ENCODE data around the gene GPC3. TPM values are rescaled to one million over a fixed set of nuclear protein-coding genes. Genes with fewer than 3 reads are reported as not detected.

GPC3 gene
- total RNA-seq, 1 experiment from 2014 or later: not detected

GRCh38 chrX:133956570-133957340, 28.6 kb downstream of the GPC3 start:
- H3K9me2 ChIP-seq (replicated peaks; ENCODE audit: insufficient read depth, low read length): no peaks in the 10 kb centered on the region
- no peak overlapping the region for H3K4me3 ChIP-seq (ENCODE audit: low read length)
- H3K79me2 ChIP-seq (ENCODE audit: low read length): no peaks in the 10 kb centered on the region
- H3K36me3 ChIP-seq (ENCODE audit: insufficient read depth, low read length): no peaks in the 10 kb centered on the region
- no peak overlapping the region for H3K4me2 ChIP-seq (ENCODE audit: low read depth, low read length, poor library complexity, severe bottlenecking)
- H3K27ac ChIP-seq (ENCODE audit: low read length): no peak overlapping the region
- H3K9me3 ChIP-seq (ENCODE audit: low read length): peaks cover 4% of the 10 kb centered on the region; the same call in 1 of the 2 replicates
- no peaks in the 10 kb centered on the region for H4K20me1 ChIP-seq (ENCODE audit: insufficient read depth, low read depth, low read length)
- DNase-seq: no peak
- H3K9ac ChIP-seq (ENCODE audit: low read length): no peak overlapping the region
- no peak overlapping the region for H2AFZ ChIP-seq (ENCODE audit: low read length)
- H3K4me1 ChIP-seq (ENCODE audit: low read length): no peaks in the 10 kb centered on the region
- no peaks in the 10 kb centered on the region for H3K27me3 ChIP-seq (ENCODE audit: low read length)

- Histone ChIP-seq H3K27me3 (ENCODE audit: low read length) (no peaks in the 10 kb centered on the region), H3K4me1 (ENCODE audit: low read length) (no peaks in the 10 kb centered on the region), H4K20me1 (ENCODE audit: insufficient read depth, low read depth, low read length) (no peaks in the 10 kb centered on the region), H3K79me2 (ENCODE audit: low read length) (no peaks in the 10 kb centered on the region), H3K4me2 (ENCODE audit: low read depth, low read length, poor library complexity, severe bottlenecking) (no peak overlapping the region), H3K9me3 (ENCODE audit: low read length) (peaks cover 4% of the 10 kb centered on the region; the same call in 1 of the 2 replicates), H3K27ac (ENCODE audit: low read length) (no peak overlapping the region), H3K4me3 (ENCODE audit: low read length) (no peak overlapping the region), H3K9me2 (replicated peaks; ENCODE audit: insufficient read depth, low read length) (no peaks in the 10 kb centered on the region), H3K36me3 (ENCODE audit: insufficient read depth, low read length) (no peaks in the 10 kb centered on the region), H2AFZ (ENCODE audit: low read length) (no peak overlapping the region), H3K9ac (ENCODE audit: low read length) (no peak overlapping the region)
- DNase-seq: no peak
These were observed 31.5 kb downstream of the GPC3 start for GRCh38 chrX:133953785-133954355.

- no peaks in the 10 kb centered on the region for H3K9me2 ChIP-seq (replicated peaks; ENCODE audit: insufficient read depth, low read length)
- H3K27ac ChIP-seq (ENCODE audit: low read length): no peak overlapping the region
- no peak for DNase-seq
- no peaks in the 10 kb centered on the region for H3K4me1 ChIP-seq (ENCODE audit: low read length)
- H3K27me3 ChIP-seq (ENCODE audit: low read length): no peaks in the 10 kb centered on the region
- no peaks in the 10 kb centered on the region for H3K36me3 ChIP-seq (ENCODE audit: insufficient read depth, low read length)
- H3K9ac ChIP-seq (ENCODE audit: low read length): no peak overlapping the region
- H2AFZ ChIP-seq (ENCODE audit: low read length): no peak overlapping the region
- no peak overlapping the region for H3K4me2 ChIP-seq (ENCODE audit: low read depth, low read length, poor library complexity, severe bottlenecking)
- no peaks in the 10 kb centered on the region for H4K20me1 ChIP-seq (ENCODE audit: insufficient read depth, low read depth, low read length)
- no peaks in the 10 kb centered on the region for H3K79me2 ChIP-seq (ENCODE audit: low read length)
- H3K9me3 ChIP-seq (ENCODE audit: low read length): peaks cover 4% of the 10 kb centered on the region; the same call in 1 of the 2 replicates
- no peak overlapping the region for H3K4me3 ChIP-seq (ENCODE audit: low read length)
These were observed 32.3 kb downstream of the GPC3 start for GRCh38 chrX:133953078-133953477.

GRCh38 chrX:133951098-133951497, 34.3 kb downstream of the GPC3 start:
- Histone ChIP-seq H3K27ac (ENCODE audit: low read length) (no peak overlapping the region), H3K27me3 (ENCODE audit: low read length) (no peaks in the 10 kb centered on the region), H3K9me3 (ENCODE audit: low read length) (peaks cover 4% of the 10 kb centered on the region; the same call in 1 of the 2 replicates), H3K9ac (ENCODE audit: low read length) (no peak overlapping the region), H3K79me2 (ENCODE audit: low read length) (no peaks in the 10 kb centered on the region), H4K20me1 (ENCODE audit: insufficient read depth, low read depth, low read length) (no peaks in the 10 kb centered on the region), H3K36me3 (ENCODE audit: insufficient read depth, low read length) (no peaks in the 10 kb centered on the region), H3K4me2 (ENCODE audit: low read depth, low read length, poor library complexity, severe bottlenecking) (no peak overlapping the region), H3K4me3 (ENCODE audit: low read length) (no peak overlapping the region), H3K4me1 (ENCODE audit: low read length) (no peaks in the 10 kb centered on the region), H3K9me2 (replicated peaks; ENCODE audit: insufficient read depth, low read length) (no peaks in the 10 kb centered on the region), H2AFZ (ENCODE audit: low read length) (no peak overlapping the region)
- no peak for DNase-seq

- no peaks in the 10 kb centered on the region for H3K79me2 ChIP-seq (ENCODE audit: low read length)
- no peaks in the 10 kb centered on the region for H3K27me3 ChIP-seq (ENCODE audit: low read length)
- no peak overlapping the region for H3K4me3 ChIP-seq (ENCODE audit: low read length)
- DNase-seq: no peak
- no peak overlapping the region for H3K4me2 ChIP-seq (ENCODE audit: low read depth, low read length, poor library complexity, severe bottlenecking)
- H3K4me1 ChIP-seq (ENCODE audit: low read length): no peaks in the 10 kb centered on the region
- H3K36me3 ChIP-seq (ENCODE audit: insufficient read depth, low read length): no peaks in the 10 kb centered on the region
- H3K27ac ChIP-seq (ENCODE audit: low read length): no peak overlapping the region
- no peak overlapping the region for H2AFZ ChIP-seq (ENCODE audit: low read length)
- H3K9ac ChIP-seq (ENCODE audit: low read length): no peak overlapping the region
- H3K9me3 ChIP-seq (ENCODE audit: low read length): peaks cover 4% of the 10 kb centered on the region; the same call in 1 of the 2 replicates
- no peaks in the 10 kb centered on the region for H4K20me1 ChIP-seq (ENCODE audit: insufficient read depth, low read depth, low read length)
- H3K9me2 ChIP-seq (replicated peaks; ENCODE audit: insufficient read depth, low read length): no peaks in the 10 kb centered on the region
These were observed 35.2 kb downstream of the GPC3 start for GRCh38 chrX:133950214-133950613.

GRCh38 chrX:133948895-133949294, 36.5 kb downstream of the GPC3 start:
- no peak for DNase-seq
- Histone ChIP-seq H3K79me2 (ENCODE audit: low read length) (no peaks in the 10 kb centered on the region), H3K9ac (ENCODE audit: low read length) (no peak overlapping the region), H3K9me2 (replicated peaks; ENCODE audit: insufficient read depth, low read length) (no peaks in the 10 kb centered on the region), H3K4me1 (ENCODE audit: low read length) (no peaks in the 10 kb centered on the region), H3K36me3 (ENCODE audit: insufficient read depth, low read length) (no peaks in the 10 kb centered on the region), H3K9me3 (ENCODE audit: low read length) (peaks cover 3% of the 10 kb centered on the region; the same call in 1 of the 2 replicates), H3K4me2 (ENCODE audit: low read depth, low read length, poor library complexity, severe bottlenecking) (no peak overlapping the region), H2AFZ (ENCODE audit: low read length) (no peak overlapping the region), H3K4me3 (ENCODE audit: low read length) (no peak overlapping the region), H3K27ac (ENCODE audit: low read length) (no peak overlapping the region), H4K20me1 (ENCODE audit: insufficient read depth, low read depth, low read length) (no peaks in the 10 kb centered on the region), H3K27me3 (ENCODE audit: low read length) (no peaks in the 10 kb centered on the region)

- Histone ChIP-seq H3K79me2 (ENCODE audit: low read length) (no peaks in the 10 kb centered on the region), H3K27me3 (ENCODE audit: low read length) (no peaks in the 10 kb centered on the region), H3K4me2 (ENCODE audit: low read depth, low read length, poor library complexity, severe bottlenecking) (no peak overlapping the region), H3K4me3 (ENCODE audit: low read length) (no peak overlapping the region), H3K9me2 (replicated peaks; ENCODE audit: insufficient read depth, low read length) (no peaks in the 10 kb centered on the region), H3K27ac (ENCODE audit: low read length) (no peak overlapping the region), H2AFZ (ENCODE audit: low read length) (no peak overlapping the region), H4K20me1 (ENCODE audit: insufficient read depth, low read depth, low read length) (no peaks in the 10 kb centered on the region), H3K9ac (ENCODE audit: low read length) (no peak overlapping the region), H3K4me1 (ENCODE audit: low read length) (no peaks in the 10 kb centered on the region), H3K36me3 (ENCODE audit: insufficient read depth, low read length) (no peaks in the 10 kb centered on the region), H3K9me3 (ENCODE audit: low read length) (no peaks in the 10 kb centered on the region)
- no peak for DNase-seq
These were observed 37.4 kb downstream of the GPC3 start for GRCh38 chrX:133947996-133948395.

- Histone ChIP-seq H2AFZ (ENCODE audit: low read length) (no peak overlapping the region), H3K4me3 (ENCODE audit: low read length) (no peak overlapping the region), H3K9me3 (ENCODE audit: low read length) (no peaks in the 10 kb centered on the region), H3K36me3 (ENCODE audit: insufficient read depth, low read length) (no peaks in the 10 kb centered on the region), H3K79me2 (ENCODE audit: low read length) (no peaks in the 10 kb centered on the region), H3K27ac (ENCODE audit: low read length) (no peak overlapping the region), H3K4me2 (ENCODE audit: low read depth, low read length, poor library complexity, severe bottlenecking) (no peak overlapping the region), H4K20me1 (ENCODE audit: insufficient read depth, low read depth, low read length) (no peaks in the 10 kb centered on the region), H3K27me3 (ENCODE audit: low read length) (no peaks in the 10 kb centered on the region), H3K4me1 (ENCODE audit: low read length) (no peaks in the 10 kb centered on the region), H3K9ac (ENCODE audit: low read length) (no peak overlapping the region), H3K9me2 (replicated peaks; ENCODE audit: insufficient read depth, low read length) (no peaks in the 10 kb centered on the region)
- no peak for DNase-seq
These were observed 38.4 kb downstream of the GPC3 start for GRCh38 chrX:133947022-133947421.
